HG02885 (cell line): ENCODE data around the gene PNPLA7.
"Not testable (repeated sequence)": the region's sequence is repeated elsewhere in the genome, so short reads cannot be mapped to it uniquely, and the experiment has no call there.

Source experiments
- ATAC-seq: cut with Tn5 transposase; IDR thresholded peaks from one replicate; pipeline ENCODE4 v1.9.1; 2021; ENCODE audit warnings: mild to moderate bottlenecking; ENCODE audit not compliant: unreplicated experiment, poor library complexity

PNPLA7 gene

DNA sequence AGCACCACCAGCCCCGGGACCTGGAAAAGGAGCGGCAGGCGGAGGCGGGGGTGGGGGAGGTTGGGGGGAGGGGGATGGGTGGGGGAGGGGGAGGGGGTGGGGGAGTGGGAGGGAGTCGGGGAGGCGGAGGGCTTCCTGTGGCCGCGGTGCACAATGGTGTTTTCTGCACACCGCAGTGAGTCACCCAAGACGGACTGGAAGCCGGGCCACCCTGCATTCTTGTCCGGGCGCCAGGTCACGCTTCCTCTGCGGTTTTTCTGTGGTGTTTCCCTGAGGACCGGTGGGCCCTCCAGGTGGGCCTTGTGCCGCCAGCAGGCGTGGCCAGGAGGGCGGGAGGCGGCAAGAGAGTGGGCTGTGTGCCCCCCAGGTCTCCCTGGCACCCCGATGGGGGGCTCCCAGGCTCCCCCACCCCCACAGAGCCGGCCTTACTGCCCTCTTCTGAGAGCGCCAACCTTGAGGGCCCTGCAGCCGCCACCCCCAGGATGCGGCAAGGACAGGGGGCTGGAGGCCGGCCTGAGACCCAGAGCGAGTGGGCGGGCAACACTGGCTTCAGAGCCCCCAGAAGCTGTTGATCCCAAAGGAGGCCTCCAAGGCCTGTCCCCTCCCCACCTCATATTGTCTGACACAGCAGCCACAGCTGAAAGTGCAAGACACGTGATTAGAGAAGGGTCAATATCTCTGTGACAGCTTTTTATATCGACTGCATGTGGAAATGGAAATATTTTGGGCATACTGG is 138.4 kb downstream of the PNPLA7 start:
- peak; percentile 35 for ATAC-seq

- ATAC-seq: no peak
Observed at GRCh38 chr9:137411260-137411644, 138.9 kb downstream of the PNPLA7 start.

DNA sequence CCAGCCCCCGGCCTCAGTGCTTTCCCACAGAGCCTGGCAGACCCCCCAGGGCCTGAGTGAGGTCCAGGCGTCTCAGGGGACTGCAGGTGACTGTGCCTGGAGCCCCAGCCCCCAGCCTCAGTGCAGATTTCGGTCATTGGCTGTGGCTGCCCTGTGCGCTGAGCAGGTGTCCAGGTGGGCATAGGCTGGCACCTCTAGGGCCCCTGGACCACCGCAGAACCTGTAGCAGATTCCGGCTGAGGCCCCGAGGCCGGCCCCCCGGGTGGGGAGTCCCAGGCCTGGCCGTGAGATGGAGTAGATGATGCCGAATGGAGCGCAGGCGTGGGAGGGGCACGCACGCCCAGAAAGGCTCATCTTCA is 139.3 kb downstream of the PNPLA7 start:
- no peak for ATAC-seq

DNA sequence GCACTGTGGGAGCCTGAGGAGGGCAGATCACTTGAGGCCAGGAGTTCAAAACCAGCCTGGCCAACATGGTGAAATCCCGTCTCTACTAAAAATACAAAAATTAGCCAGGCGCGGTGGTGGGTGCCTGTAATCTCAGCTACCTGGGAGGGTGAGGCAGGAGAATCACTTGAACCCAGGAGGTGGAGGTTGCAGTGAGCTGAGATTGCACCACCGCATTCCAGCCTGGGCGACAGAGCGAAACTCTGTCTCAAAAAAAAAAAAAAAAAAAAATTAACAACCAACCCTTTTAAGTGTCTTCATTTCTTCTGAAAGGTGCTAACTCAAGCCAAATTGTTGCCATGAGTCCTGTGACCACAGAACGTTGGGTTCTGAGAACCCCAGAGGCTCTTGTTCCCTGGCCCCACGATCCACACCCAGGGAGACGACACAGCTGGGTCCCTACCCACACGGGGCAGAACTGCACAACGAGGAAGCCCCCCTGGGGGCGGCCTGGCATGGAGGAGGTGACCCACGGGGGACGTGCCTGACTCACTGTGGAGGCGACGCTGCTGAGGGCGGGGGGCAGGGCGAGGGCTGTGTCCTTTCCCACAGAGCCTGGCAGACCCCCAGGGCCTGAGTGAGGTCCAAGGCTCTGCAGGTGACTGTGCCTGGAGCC is 139.8 kb downstream of the PNPLA7 start:
- not testable (repeated sequence) for ATAC-seq
